T-helper 1 cell treated with Interleukin-12 subunit alpha and Interleukin-12 subunit beta and Interleukin-4 antibody, amounts not matched to agents 30 μg/mL and 1 μg/mL, for 36 hours (primary cell): ENCODE data around the gene ZKSCAN3.
"Not testable (repeated sequence)": the region's sequence is repeated elsewhere in the genome, so short reads cannot be mapped to it uniquely, and the experiment has no call there.

Experiments
- H3K27ac Mint-ChIP-seq: one replicate; pipeline ENCODE4 v1.8.0; 2021; ENCODE audit warnings: mild to moderate bottlenecking, mixed read lengths
- H3K27me3 Mint-ChIP-seq: one replicate; pipeline ENCODE4 v1.8.0; 2021; ENCODE audit warnings: low read depth, mixed read lengths
- H3K36me3 Mint-ChIP-seq: one replicate; pipeline ENCODE4 v1.8.0; 2021; ENCODE audit warnings: low read depth, mixed read lengths
- H3K4me1 Mint-ChIP-seq: one replicate; pipeline ENCODE4 v1.8.0; 2021; ENCODE audit warnings: low read depth, mixed read lengths
- H3K4me3 Mint-ChIP-seq: one replicate; pipeline ENCODE4 v1.8.0; 2021; ENCODE audit warnings: mild to moderate bottlenecking, moderate library complexity, mixed read lengths
- H3K9me3 Mint-ChIP-seq: one replicate; pipeline ENCODE4 v1.8.0; 2021; ENCODE audit warnings: mixed read lengths

ZKSCAN3 gene

GRCh38 chr6:28378644-28379043 is 28.9 kb downstream of the ZKSCAN3 start:
- Mint-ChIP-seq H3K9me3 (peaks cover 16% of the 10 kb centered on the region), H3K36me3 (peaks cover 51% of the 10 kb centered on the region), H3K27me3 (no peaks in the 10 kb centered on the region), H3K4me3 (no peak overlapping the region), H3K27ac (no peak overlapping the region), H3K4me1 (peaks cover 9% of the 10 kb centered on the region)

- Mint-ChIP-seq H3K36me3 (peaks cover 59% of the 10 kb centered on the region), H3K4me1 (peaks cover 9% of the 10 kb centered on the region), H3K27me3 (no peaks in the 10 kb centered on the region), H3K27ac (no peak overlapping the region), H3K4me3 (no peak overlapping the region), H3K9me3 (peaks cover 16% of the 10 kb centered on the region)
Measured at GRCh38 chr6:28380381-28380780, 30.6 kb downstream of the ZKSCAN3 start.

GRCh38 chr6:28383235-28384142 is 33.7 kb downstream of the ZKSCAN3 start:
- peak overlapping the region; percentile 21 for H3K27ac Mint-ChIP-seq
- no peaks in the 10 kb centered on the region for H3K27me3 Mint-ChIP-seq
- peaks cover 61% of the 10 kb centered on the region for H3K36me3 Mint-ChIP-seq
- H3K4me1 Mint-ChIP-seq, result peaks cover 11% of the 10 kb centered on the region
- H3K4me3 Mint-ChIP-seq, result peak overlapping the region; percentile 64
- peaks cover 16% of the 10 kb centered on the region for H3K9me3 Mint-ChIP-seq

- H3K27me3 Mint-ChIP-seq, result no peaks in the 10 kb centered on the region
- no peak overlapping the region for H3K4me3 Mint-ChIP-seq
- H3K36me3 Mint-ChIP-seq, result peaks cover 66% of the 10 kb centered on the region
- no peak overlapping the region for H3K27ac Mint-ChIP-seq
- peaks cover 16% of the 10 kb centered on the region for H3K9me3 Mint-ChIP-seq
- H3K4me1 Mint-ChIP-seq, result peaks cover 12% of the 10 kb centered on the region
Measured at GRCh38 chr6:28384143-28384533, 34.4 kb downstream of the ZKSCAN3 start.

- H3K36me3 Mint-ChIP-seq, result peaks cover 64% of the 10 kb centered on the region
- no peak overlapping the region for H3K4me3 Mint-ChIP-seq
- peaks cover 18% of the 10 kb centered on the region for H3K4me1 Mint-ChIP-seq
- no peak overlapping the region for H3K27ac Mint-ChIP-seq
- no peaks in the 10 kb centered on the region for H3K27me3 Mint-ChIP-seq
- peaks cover 8% of the 10 kb centered on the region for H3K9me3 Mint-ChIP-seq
Measured at GRCh38 chr6:28390688-28391087, 40.9 kb downstream of the ZKSCAN3 start.

- H3K4me1 Mint-ChIP-seq, result peaks cover 36% of the 10 kb centered on the region
- H3K9me3 Mint-ChIP-seq, result peaks cover 8% of the 10 kb centered on the region
- peaks cover 64% of the 10 kb centered on the region for H3K36me3 Mint-ChIP-seq
- H3K4me3 Mint-ChIP-seq, result no peak overlapping the region
- no peaks in the 10 kb centered on the region for H3K27me3 Mint-ChIP-seq
- no peak overlapping the region for H3K27ac Mint-ChIP-seq
Measured at GRCh38 chr6:28393912-28394662, 44.3 kb downstream of the ZKSCAN3 start.

GRCh38 chr6:28395918-28396317 is 46.2 kb downstream of the ZKSCAN3 start:
- no peak overlapping the region for H3K4me3 Mint-ChIP-seq
- no peak overlapping the region for H3K27ac Mint-ChIP-seq
- peaks cover 6% of the 10 kb centered on the region for H3K27me3 Mint-ChIP-seq
- peaks cover 44% of the 10 kb centered on the region for H3K4me1 Mint-ChIP-seq
- H3K36me3 Mint-ChIP-seq, result peaks cover 54% of the 10 kb centered on the region
- peaks cover 16% of the 10 kb centered on the region for H3K9me3 Mint-ChIP-seq

- Mint-ChIP-seq H3K27me3 (peaks cover 23% of the 10 kb centered on the region), H3K27ac (peak within 1 kb of the TSS; percentile 88), H3K9me3 (peaks cover 9% of the 10 kb centered on the region), H3K36me3 (peaks cover 33% of the 10 kb centered on the region), H3K4me1 (peaks cover 38% of the 10 kb centered on the region), H3K4me3 (peak within 1 kb of the TSS; percentile 88)
Measured at GRCh38 chr6:28399350-28400121, 49.8 kb downstream of the ZKSCAN3 start, which contains the start of gene ZSCAN12. Gene ZSCAN12, minus strand, starts transcription at chr6:28399747. Its CDS starts 1,342 bp downstream, at chr6:28398405.

- peaks cover 9% of the 10 kb centered on the region for H3K9me3 Mint-ChIP-seq
- peak overlapping the region; percentile 88 for H3K4me3 Mint-ChIP-seq
- peaks cover 25% of the 10 kb centered on the region for H3K27me3 Mint-ChIP-seq
- H3K27ac Mint-ChIP-seq, result peak overlapping the region; percentile 88
- peaks cover 31% of the 10 kb centered on the region for H3K36me3 Mint-ChIP-seq
- H3K4me1 Mint-ChIP-seq, result peaks cover 35% of the 10 kb centered on the region
Measured at GRCh38 chr6:28400122-28400451, 50.3 kb downstream of the ZKSCAN3 start.

- Mint-ChIP-seq H3K4me3 (no peak overlapping the region), H3K9me3 (peaks cover 9% of the 10 kb centered on the region), H3K27me3 (peaks cover 31% of the 10 kb centered on the region), H3K27ac (no peak overlapping the region), H3K4me1 (peaks cover 30% of the 10 kb centered on the region), H3K36me3 (peaks cover 22% of the 10 kb centered on the region)
Measured at GRCh38 chr6:28401172-28401571, 51.4 kb downstream of the ZKSCAN3 start.

GRCh38 chr6:28402197-28402596 is 52.5 kb downstream of the ZKSCAN3 start:
- H3K27ac Mint-ChIP-seq, result no peak overlapping the region
- no peak overlapping the region for H3K4me3 Mint-ChIP-seq
- H3K9me3 Mint-ChIP-seq, result peaks cover 9% of the 10 kb centered on the region
- H3K36me3 Mint-ChIP-seq, result peaks cover 17% of the 10 kb centered on the region
- H3K27me3 Mint-ChIP-seq, result peaks cover 32% of the 10 kb centered on the region
- H3K4me1 Mint-ChIP-seq, result peaks cover 29% of the 10 kb centered on the region

- not testable (repeated sequence) for H3K36me3 Mint-ChIP-seq, H3K4me3 Mint-ChIP-seq, H3K27ac Mint-ChIP-seq, H3K9me3 Mint-ChIP-seq
- Mint-ChIP-seq H3K27me3 (peaks cover 32% of the 10 kb centered on the region), H3K4me1 (peaks cover 31% of the 10 kb centered on the region)
Measured at GRCh38 chr6:28403923-28404322, 54.2 kb downstream of the ZKSCAN3 start.

- peaks cover 27% of the 10 kb centered on the region for H3K4me1 Mint-ChIP-seq
- H3K4me3 Mint-ChIP-seq, result no peak overlapping the region
- H3K27me3 Mint-ChIP-seq, result peaks cover 34% of the 10 kb centered on the region
- no peak overlapping the region for H3K27ac Mint-ChIP-seq
- H3K36me3 Mint-ChIP-seq, result no peaks in the 10 kb centered on the region
- peaks cover 13% of the 10 kb centered on the region for H3K9me3 Mint-ChIP-seq
Measured at GRCh38 chr6:28407401-28407800, 57.7 kb downstream of the ZKSCAN3 start.

- Mint-ChIP-seq H3K27me3 (peaks cover 33% of the 10 kb centered on the region), H3K4me1 (peaks cover 27% of the 10 kb centered on the region), H3K36me3 (no peaks in the 10 kb centered on the region), H3K4me3 (no peak overlapping the region), H3K27ac (no peak overlapping the region), H3K9me3 (peaks cover 13% of the 10 kb centered on the region)
Measured at GRCh38 chr6:28408076-28408802, 58.5 kb downstream of the ZKSCAN3 start.
